ENCODE measurements around the gene TMEM190. TPM values are rescaled to one million over a fixed set of nuclear protein-coding genes. Genes with fewer than 3 reads are reported as not detected.

Gene TMEM190
- total and polyA plus RNA-seq, 9 of the 15 experiments (the other 6 are each of a cell fraction or from before 2014, with no cell fraction given): not detected

DNA sequence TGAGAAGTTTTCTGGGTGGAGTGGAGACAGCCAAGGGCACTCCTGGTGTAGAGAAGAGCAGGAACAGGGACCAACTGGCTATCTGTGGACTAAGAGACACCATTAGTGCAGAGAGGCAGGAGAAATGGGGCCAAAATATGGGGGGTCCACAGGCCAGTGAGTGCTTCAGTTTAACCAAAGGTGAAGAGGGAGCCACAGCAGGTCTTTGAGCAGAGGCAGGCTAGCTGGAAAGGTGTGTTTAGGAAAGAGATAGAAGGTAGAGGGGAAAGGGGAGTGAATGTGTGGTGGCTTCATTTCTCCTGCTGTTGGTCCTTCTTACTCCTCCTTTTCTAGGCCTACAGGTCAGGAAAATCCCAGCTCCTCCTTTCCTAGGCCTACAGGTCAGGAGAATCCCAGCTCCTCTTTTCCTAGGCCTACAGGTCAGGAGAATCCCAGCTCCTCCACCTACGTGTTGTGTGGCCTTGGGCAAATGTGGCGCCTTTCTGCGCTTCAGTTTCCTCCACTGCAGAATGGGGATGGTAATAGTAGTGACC, 6.0 kb downstream of the TMEM190 start:
- no TSS peak for BruUV-seq (replicated peaks)
- H2AFZ ChIP-seq (ENCODE audit: low read depth, low read length): no peak overlapping the region
- ATAC-seq (no peak), FAIRE-seq (no peak), DNase-seq (ENCODE audit: extremely low read depth in 1 of 4, low spot score in 3 of 4) (no peak)
- H3K79me2 ChIP-seq (ENCODE audit: control insufficient read depth, insufficient read depth, low read length): peaks cover 50% of the 10 kb centered on the region
- no peaks in the 10 kb centered on the region; the same call in 1 of the 2 replicates for H3K9me3 ChIP-seq (replicated peaks; ENCODE audit: control insufficient read depth, insufficient read depth, low read depth, low read length)
- peaks cover 24 to 44% of the 10 kb centered on the region in 2 experiments for H3K4me1 ChIP-seq (replicated peaks in 1 of 2; ENCODE audit: control insufficient read depth in 2 of 2, insufficient read depth in 2 of 2, low read length in 2 of 2)
- H3K27ac ChIP-seq (ENCODE audit: extremely low read depth, low read depth, low read length): peak overlapping the region; percentile 73
- peaks cover 16% of the 10 kb centered on the region for H3K36me3 ChIP-seq (ENCODE audit: control insufficient read depth, insufficient read depth, low read length)
- no peaks in the 10 kb centered on the region for H3K9me1 ChIP-seq (ENCODE audit: control insufficient read depth, insufficient read depth, low read length)
- ChIA-PET CTCF (ENCODE audit: low intra/inter-chr PET ratio) (no interaction called here), POLR2A (interaction anchor here (0.8 to 12.9 kb wide), 6 partner anchors 9 to 167 kb away, joined by 3 to 195 read pairs (median 8); partner anchors contain the start of gene UBE2S)
- 94% methylated on average over 3 of the region's 3 CpGs for WGBS (ENCODE audit: insufficient coverage, low coverage, missing lambda C conversion rate)
- no peaks in the 10 kb centered on the region for H3K27me3 ChIP-seq (ENCODE audit: control insufficient read depth in 2 of 2, insufficient read depth in 2 of 2, low read length in 2 of 2)
- no peak overlapping the region; the same call in 1 of the 2 replicates for H3K4me3 ChIP-seq
- peak overlapping the region; percentile 87 for H3K4me2 ChIP-seq (ENCODE audit: insufficient read depth, low read length)
- H3K9ac ChIP-seq (ENCODE audit: insufficient read depth in 1 of 2, low read depth in 2 of 2, low read length in 2 of 2): peak overlapping the region; percentile 78 to 92; a peak in 2 of 4 replicates
- intact Hi-C loops (cut with micrococcal nuclease): no loop called here
- in situ Hi-C loops (cut with MboI): no loop called here
- peaks cover 15% of the 10 kb centered on the region for H4K20me1 ChIP-seq (replicated peaks; ENCODE audit: control insufficient read depth, insufficient read depth, low read length)
- TF ChIP-seq, protein P1, sequence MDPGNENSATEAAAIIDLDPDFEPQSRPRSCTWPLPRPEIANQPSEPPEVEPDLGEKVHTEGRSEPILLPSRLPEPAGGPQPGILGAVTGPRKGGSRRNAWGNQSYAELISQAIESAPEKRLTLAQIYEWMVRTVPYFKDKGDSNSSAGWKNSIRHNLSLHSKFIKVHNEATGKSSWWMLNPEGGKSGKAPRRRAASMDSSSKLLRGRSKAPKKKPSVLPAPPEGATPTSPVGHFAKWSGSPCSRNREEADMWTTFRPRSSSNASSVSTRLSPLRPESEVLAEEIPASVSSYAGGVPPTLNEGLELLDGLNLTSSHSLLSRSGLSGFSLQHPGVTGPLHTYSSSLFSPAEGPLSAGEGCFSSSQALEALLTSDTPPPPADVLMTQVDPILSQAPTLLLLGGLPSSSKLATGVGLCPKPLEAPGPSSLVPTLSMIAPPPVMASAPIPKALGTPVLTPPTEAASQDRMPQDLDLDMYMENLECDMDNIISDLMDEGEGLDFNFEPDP (CRISPR knock-in tag; IDR thresholded peaks at IDR 0.05): no peak
- TF ChIP-seq TEAD1 (CRISPR knock-in tag; IDR thresholded peaks at IDR 0.05) (no peak), HLTF (IDR thresholded peaks at IDR 0.05) (no peak), ZNF551 (CRISPR knock-in tag; IDR thresholded peaks at IDR 0.05) (no peak), HDAC8 (tag; IDR thresholded peaks at IDR 0.05) (no peak), POLR3G (IDR thresholded peaks at IDR 0.05; ENCODE audit: extremely low read depth, insufficient read length, insufficient replicate concordance) (no peak), RAD21 (CRISPR knock-in tag; conservative IDR thresholded peaks at IDR 0.05 in 1 of 2, IDR thresholded peaks at IDR 0.05 in 1 of 2) (no peak), ETV5 (CRISPR knock-in tag; IDR thresholded peaks at IDR 0.05; ENCODE audit: low read depth) (0 out of 2 replicates have a peak, but pooled peaks have one; percentile 15)
- TF ChIP-seq, protein P2, sequence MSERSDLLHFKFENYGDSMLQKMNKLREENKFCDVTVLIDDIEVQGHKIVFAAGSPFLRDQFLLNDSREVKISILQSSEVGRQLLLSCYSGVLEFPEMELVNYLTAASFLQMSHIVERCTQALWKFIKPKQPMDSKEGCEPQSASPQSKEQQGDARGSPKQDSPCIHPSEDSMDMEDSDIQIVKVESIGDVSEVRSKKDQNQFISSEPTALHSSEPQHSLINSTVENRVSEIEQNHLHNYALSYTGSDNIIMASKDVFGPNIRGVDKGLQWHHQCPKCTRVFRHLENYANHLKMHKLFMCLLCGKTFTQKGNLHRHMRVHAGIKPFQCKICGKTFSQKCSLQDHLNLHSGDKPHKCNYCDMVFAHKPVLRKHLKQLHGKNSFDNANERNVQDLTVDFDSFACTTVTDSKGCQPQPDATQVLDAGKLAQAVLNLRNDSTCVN (CRISPR knock-in tag; IDR thresholded peaks at IDR 0.05): no peak
- TF ChIP-seq, protein P3, sequence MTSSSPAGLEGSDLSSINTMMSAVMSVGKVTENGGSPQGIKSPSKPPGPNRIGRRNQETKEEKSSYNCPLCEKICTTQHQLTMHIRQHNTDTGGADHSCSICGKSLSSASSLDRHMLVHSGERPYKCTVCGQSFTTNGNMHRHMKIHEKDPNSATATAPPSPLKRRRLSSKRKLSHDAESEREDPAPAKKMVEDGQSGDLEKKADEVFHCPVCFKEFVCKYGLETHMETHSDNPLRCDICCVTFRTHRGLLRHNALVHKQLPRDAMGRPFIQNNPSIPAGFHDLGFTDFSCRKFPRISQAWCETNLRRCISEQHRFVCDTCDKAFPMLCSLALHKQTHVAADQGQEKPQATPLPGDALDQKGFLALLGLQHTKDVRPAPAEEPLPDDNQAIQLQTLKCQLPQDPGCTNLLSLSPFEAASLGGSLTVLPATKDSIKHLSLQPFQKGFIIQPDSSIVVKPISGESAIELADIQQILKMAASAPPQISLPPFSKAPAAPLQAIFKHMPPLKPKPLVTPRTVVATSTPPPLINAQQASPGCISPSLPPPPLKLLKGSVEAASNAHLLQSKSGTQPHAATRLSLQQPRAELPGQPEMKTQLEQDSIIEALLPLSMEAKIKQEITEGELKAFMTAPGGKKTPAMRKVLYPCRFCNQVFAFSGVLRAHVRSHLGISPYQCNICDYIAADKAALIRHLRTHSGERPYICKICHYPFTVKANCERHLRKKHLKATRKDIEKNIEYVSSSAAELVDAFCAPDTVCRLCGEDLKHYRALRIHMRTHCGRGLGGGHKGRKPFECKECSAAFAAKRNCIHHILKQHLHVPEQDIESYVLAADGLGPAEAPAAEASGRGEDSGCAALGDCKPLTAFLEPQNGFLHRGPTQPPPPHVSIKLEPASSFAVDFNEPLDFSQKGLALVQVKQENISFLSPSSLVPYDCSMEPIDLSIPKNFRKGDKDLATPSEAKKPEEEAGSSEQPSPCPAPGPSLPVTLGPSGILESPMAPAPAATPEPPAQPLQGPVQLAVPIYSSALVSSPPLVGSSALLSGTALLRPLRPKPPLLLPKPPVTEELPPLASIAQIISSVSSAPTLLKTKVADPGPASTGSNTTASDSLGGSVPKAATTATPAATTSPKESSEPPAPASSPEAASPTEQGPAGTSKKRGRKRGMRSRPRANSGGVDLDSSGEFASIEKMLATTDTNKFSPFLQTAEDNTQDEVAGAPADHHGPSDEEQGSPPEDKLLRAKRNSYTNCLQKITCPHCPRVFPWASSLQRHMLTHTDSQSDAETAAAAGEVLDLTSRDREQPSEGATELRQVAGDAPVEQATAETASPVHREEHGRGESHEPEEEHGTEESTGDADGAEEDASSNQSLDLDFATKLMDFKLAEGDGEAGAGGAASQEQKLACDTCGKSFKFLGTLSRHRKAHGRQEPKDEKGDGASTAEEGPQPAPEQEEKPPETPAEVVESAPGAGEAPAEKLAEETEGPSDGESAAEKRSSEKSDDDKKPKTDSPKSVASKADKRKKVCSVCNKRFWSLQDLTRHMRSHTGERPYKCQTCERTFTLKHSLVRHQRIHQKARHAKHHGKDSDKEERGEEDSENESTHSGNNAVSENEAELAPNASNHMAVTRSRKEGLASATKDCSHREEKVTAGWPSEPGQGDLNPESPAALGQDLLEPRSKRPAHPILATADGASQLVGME (CRISPR knock-in tag; IDR thresholded peaks at IDR 0.05): no peak
- TF ChIP-seq, protein P4, sequence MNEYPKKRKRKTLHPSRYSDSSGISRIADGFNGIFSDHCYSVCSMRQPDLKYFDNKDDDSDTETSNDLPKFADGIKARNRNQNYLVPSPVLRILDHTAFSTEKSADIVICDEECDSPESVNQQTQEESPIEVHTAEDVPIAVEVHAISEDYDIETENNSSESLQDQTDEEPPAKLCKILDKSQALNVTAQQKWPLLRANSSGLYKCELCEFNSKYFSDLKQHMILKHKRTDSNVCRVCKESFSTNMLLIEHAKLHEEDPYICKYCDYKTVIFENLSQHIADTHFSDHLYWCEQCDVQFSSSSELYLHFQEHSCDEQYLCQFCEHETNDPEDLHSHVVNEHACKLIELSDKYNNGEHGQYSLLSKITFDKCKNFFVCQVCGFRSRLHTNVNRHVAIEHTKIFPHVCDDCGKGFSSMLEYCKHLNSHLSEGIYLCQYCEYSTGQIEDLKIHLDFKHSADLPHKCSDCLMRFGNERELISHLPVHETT (CRISPR knock-in tag; conservative IDR thresholded peaks at IDR 0.05 in 1 of 2, IDR thresholded peaks at IDR 0.05 in 1 of 2): no peak

Measured in K562 (cell line).